Islet precursor cell (in vitro differentiated cells): ENCODE data around the gene SHISA9.

Experiments
- DNase-seq: peaks from one replicate; pipeline ENCODE4 v3.0.0-alpha.2; 2018

Gene SHISA9

DNA sequence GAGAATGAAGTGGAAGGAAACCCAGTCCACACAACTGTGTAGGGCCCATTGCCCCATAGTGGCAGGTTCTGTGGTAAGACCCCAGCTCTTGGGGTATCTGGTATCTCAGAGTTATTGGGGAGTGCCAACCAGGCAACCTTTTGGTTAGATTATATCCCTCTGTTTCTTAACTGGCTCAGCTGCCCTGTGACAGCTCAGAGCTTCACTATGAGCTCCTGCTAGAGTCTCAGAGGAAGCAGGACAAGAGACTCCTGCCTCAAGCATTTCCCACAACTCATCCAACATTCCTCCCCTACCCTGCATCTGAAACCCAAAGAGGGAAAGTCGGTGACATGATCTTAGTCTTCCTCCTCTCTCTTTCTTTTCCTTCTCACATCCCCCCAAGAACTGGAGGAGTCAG, 292.3 kb downstream of the SHISA9 start:
- DNase-seq: no peak

DNA sequence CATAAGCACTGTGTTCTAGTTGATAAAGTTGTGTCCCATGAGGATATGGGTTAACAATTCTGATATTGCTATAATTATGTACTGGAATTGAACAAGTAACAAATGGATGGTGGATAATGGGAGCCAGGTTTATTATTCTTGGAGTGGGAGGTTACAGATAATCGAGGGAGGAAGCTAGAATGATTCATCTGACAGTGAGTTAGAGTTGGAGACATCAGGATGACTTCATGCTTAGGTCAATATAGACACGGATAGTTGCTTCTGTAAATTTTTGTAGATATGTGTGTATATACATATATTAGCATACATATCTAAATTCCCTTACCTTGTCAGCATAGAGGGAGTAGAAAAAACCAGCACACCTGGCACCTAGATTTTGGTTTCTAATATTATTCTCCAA, 293.4 kb downstream of the SHISA9 start:
- no peak for DNase-seq

GRCh38 chr16:13203725-13204124, 302.3 kb downstream of the SHISA9 start:
- no peak for DNase-seq

- no peak for DNase-seq
Measured at GRCh38 chr16:13205352-13205751, 304.0 kb downstream of the SHISA9 start.

GRCh38 chr16:13206606-13207005, 305.2 kb downstream of the SHISA9 start:
- no peak for DNase-seq

DNA sequence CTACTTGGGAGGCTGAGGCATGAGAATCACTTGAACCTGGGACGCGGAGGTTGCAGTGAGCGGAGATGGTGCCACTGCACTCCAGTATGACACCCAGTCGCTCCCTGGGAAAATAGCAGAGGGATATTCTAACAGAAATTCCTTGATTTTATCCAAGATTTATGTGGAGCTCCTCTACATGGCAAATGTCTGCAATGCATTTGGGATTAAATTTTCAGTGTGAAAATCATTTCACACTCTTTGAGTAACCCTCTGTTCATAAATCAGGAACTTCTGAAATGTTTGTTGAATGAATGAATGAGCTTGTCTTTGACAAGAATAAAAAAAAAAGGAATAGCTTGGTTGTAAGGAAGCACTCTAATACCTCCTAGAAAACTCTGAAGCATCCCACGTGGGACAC, 305.8 kb downstream of the SHISA9 start:
- DNase-seq: no peak

- DNase-seq: no peak
Measured at GRCh38 chr16:13223666-13224065, 322.3 kb downstream of the SHISA9 start.

DNA sequence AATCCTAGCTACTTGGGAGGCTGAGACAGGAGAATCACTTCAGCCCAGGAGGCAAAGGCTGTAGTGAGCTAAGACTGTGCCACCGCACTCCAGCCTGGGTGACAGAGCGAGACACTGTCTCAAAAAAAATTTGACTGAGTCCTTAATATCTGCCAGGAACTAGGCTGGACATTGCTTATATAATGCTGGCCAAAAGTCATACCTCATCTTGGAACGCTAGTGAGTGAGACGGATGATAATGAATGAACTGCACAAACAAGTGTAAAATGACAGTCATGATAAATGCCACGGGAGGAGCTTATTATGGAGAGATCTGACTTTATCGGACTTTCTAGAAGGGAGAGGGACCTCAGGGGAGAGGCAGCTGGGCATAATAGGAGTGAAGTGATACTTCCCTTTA, 327.6 kb downstream of the SHISA9 start:
- no peak for DNase-seq

DNA sequence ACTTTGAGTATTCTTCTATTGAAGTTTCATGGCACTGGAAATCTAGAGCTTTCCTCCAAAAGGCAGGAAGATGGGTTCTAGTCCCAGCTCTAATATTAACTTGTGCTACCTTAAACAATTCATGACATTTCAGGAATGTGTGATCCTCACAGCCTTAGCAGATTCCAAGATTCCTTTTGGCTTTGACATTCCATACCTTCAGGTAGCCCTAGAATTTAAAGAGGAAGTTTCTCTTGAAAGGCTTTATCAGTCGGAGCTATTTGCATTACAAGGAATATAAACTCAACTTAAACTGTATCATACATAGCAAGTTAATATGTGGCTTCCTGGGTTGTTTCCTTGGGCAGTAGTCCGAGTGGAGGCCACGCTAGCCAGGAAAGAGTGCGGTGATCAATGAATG, 330.0 kb downstream of the SHISA9 start:
- DNase-seq: no peak

DNA sequence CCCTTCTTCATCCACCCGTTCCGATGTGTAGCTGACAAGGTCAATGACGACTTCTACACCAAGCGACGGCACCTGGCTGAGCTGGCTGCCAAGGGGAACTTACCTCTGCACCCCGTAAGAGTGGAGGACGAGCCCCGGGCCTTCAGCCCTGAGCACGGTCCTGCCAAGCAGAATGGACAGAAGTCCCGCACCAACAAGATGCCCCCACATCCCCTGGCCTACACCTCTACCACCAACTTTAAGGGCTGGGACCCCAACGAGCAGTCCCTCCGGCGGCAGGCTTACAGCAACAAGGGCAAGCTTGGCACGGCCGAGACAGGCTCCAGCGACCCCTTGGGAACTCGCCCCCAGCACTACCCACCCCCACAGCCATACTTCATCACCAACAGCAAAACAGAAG, 333.6 kb downstream of the SHISA9 start:
- no peak for DNase-seq

- DNase-seq: no peak
Measured at GRCh38 chr16:13236308-13236707, 334.9 kb downstream of the SHISA9 start.

GRCh38 chr16:13238182-13238581, 336.8 kb downstream of the SHISA9 start:
- no peak for DNase-seq

GRCh38 chr16:13242201-13242600, 340.8 kb downstream of the SHISA9 start:
- no peak for DNase-seq

GRCh38 chr16:13244770-13245169, 343.4 kb downstream of the SHISA9 start:
- no peak for DNase-seq

DNA sequence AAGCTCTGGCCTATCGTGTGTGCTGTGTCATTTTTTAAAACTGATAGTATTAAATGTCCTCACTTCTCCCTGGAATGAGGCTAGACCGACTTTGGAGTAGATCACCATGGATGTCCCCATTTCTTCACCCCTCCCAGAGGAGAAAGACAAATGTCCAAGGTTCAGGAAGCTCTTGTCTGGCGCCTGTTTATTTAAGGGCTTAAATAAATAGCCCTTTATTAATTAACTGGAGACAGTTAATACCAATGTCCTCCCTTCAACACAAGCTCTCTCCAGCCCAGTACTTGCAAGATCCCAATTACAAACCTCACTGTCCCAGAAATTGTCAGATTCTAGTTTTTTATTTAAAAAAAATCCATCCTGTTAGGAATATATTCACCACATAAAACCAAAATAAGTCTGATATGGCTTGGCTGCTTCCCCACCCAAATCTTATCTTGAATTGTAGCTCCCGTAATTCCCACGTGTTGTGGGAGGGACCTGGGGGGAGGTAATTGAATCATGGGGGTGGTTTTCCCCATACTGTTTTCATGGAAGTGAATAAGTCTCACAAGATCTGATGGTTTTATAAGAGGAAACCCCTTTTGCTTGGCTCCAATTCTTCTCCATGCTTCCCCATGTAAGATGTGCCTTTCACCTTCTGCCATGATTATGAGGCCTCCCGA, 344.4 kb downstream of the SHISA9 start:
- no peak for DNase-seq

GRCh38 chr16:13254998-13255614, 353.7 kb downstream of the SHISA9 start:
- DNase-seq: no peak

DNA sequence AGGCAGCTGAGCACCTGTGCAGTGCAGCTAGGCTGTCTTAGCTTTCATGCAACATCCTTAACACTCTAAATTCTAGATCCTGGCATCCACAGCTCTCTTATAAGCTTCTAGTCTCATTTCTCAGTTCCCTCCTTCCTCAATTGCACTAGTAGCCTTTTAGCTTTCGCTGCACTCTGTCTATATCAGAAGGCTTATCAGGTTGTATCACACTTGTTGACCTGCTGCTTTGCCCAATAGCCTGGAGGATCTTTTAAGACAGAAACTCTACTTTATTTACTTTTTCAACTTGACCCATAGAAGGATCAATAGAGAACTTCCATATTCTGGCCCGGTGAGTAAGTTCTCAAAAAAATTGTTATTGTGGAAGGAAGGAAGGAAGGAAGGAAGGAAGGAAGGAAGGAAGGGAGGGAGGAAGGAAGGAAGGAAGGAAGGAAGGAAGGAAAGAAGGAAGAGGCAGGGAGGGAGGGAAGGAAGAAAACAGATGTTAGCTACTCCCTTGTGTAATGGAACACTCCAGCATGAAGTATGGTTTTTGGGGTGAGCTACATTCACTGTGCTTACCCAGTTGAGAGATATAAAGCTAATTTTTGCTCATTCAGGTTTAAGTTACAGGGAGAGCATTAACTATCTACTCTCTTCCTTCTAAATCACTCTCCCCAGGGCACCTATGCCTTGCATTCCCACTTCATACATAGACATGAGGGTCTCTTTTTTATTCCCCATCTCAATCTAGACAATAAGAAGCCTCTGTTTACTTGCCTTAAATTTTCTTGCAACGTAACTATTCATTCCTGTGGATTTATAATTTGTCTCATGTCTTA, 361.1 kb downstream of the SHISA9 start:
- DNase-seq: no peak

DNA sequence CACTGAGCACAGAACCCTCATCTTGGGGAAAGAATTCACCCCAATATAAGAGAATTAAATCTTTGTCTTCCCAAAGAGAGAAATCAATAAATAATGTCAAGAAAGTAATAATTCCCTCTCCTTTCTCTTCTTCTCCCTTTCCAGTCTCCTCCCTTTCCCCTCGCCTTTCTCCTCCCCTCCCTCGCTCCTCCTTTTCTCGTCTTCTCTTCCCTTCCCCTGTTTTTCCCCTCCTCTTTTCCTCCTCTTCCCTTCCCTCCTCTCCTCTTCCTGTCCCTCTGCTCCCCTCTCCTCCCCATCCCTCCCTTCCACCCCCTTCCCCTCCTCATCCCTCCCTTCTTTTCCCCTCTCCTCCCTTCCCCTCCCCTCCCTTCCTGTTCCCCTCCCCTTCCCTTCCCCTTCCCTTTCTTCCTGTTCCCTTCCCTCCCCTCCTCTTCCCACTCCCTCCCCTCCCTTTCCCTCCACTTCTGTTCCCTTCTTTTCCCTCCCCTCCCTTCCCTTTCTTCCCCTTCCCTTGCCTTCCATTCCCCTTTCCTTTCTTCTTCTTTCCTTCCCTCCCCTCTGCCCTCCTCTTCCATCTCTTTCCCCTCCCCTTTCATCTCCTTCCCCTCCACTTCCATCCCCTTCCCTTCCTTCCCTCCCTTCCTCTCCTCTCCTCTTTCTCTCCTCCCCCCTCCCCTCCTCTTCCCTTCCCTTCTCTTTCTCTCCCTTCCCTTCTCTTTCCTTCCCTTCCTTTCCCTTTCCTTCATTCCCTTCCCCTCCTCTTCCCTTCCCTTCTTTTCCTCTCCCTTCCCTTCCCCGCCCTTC, 363.6 kb downstream of the SHISA9 start:
- no peak for DNase-seq

- no peak for DNase-seq
Measured at GRCh38 chr16:13269359-13269758, 368.0 kb downstream of the SHISA9 start.

GRCh38 chr16:13269905-13270528, 368.6 kb downstream of the SHISA9 start:
- no peak for DNase-seq

- no peak for DNase-seq
Measured at GRCh38 chr16:13270602-13271001, 369.2 kb downstream of the SHISA9 start.

DNA sequence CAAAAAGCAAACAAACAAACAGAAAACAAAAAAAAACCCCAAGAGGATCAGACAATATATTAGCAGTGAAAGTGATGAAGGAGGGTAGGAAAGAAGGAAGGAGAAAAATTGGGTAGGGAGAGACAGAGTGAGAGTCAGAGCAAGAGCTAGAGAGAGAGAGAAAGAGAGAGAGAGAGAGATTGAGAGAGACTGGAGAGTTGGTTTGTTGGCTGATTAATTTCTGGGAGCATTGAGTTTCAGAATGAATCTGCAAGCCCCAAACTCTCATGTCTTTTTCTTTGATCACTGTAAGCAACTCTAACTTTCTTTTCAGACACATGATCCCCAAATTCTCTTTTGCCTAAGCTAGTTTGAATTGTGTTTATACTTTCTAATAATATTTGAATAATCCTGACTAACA, 388.1 kb downstream of the SHISA9 start:
- DNase-seq: no peak
